GF-D8 (cell line): ENCODE results near the gene GSTA2.
"Not testable (repeated sequence)": the region's sequence is repeated elsewhere in the genome, so short reads cannot be mapped to it uniquely, and the experiment has no call there.

Experiments
- DNase-seq: peaks from one replicate; lab custom pipeline; 2025; lab: John Stamatoyannopoulos, UW

The GSTA2 gene

DNA sequence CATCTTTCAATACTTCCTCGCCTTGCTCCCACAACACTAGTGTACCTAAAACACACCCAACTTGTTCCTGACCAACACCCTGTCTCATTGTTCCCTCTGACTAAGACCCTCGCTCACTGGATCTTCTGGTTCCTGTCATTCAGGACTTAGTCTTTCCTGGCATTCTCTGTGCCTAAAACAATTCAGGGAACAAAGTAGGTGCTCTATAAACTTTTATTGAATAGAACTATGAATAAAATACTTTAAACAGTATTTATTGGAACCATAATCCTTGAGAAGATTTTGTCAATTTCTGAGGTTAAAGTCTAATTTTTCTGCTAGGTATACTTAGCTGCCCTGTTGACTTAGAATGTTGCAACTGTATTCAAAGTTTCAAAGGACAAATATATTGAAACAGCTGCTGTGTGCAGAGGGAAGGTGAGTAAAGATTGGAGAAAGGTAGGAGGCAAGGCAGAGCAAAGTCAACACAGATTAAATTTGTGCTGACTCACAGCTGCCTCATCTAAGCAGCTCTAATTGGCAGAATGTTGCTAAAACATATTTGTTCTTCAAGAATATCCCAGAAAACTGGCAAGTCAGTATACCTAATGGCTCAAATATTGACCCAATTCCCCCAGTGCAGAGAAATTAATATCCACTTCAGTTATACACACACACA lies 37.6 kb downstream of the GSTA2 start:
- no peak for DNase-seq

DNA sequence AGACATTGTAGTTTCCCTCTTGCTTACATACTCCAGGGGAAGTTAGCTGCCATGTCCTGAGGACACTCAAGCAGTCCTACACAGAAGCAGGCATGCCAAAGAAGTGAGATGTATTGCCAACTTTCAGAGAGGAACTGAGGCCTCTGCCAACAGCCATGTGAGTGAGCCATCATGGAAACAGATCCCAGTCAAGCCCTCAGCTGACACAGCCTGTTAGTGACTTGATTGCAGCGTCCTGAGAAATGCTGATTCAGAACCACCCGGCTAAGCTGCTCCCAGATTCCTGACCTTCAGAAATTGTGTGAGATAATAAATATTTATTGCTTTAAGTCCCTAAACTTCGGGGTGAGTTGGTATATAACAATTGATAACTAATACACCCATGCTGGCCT lies 38.1 kb downstream of the GSTA2 start:
- no peak for DNase-seq

DNA sequence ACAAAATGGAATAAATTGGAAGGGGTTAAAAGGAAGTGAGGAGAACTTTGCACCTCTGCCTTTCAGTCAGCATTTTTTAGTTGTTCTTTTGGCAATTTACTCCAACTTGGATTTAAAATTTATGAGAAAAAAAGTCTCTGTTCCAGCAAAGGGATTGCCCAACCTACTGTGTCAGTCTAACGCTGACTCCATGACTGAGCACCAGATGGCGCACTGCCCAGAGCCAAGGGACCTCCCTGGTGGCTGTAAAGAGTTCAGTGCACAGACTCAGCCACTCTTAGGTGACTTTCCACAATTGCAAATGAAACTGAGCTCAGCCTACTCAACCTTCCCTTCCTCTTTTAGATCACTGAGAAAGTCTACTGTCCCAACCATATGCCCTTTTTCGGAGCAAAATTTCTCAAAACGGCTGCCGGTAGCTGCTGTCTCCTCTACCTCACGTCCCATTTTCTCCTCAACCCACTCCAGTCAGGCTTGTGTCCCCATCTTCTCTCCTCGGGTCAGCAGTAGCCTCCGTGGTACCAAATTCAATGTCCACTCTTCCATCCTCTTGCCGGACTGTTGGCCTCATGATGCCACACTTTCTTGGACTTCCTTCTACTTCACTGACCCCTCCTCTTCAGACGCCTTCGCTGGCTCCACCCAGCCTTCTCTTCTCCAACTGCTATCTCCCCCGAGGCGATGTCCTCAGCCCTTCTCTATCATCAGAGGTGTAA lies 38.7 kb downstream of the GSTA2 start:
- DNase-seq, result no peak

DNA sequence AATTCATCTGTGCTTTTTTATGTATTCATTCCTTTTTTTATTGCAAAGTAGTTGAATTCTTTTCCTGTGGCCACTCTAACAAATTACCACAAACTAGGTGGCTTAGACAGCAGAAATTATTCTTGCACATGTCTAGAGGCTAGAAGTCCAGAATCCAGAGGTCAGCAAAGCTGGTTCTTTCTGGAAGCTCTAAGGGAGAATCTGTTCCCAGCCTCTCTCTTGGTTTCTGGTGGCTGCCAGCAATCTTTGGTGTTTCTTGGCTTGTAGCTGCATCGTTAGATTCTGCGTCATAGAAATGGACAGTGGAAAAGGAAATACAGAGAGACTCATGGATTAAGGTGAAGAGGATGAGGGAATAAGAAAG lies 39.3 kb downstream of the GSTA2 start:
- DNase-seq, result no peak

DNA sequence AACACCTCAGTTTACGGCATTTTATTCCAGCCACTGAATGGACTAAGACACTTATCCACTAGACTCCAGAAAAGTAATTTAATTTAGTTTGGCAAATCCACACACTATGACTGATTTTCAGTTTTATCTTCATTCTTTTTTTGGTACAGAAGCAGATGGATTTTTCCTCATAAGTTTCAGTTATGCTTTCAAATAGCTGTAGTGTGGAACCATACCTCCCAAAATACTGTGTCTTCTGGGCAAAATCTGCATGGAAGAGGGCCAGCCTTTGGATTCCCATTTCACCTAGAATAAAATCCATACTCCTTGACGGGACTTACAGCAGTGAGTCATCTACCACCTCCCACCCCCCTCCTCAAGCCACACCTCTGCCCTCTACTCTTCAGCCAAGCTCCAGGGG lies 43.0 kb downstream of the GSTA2 start:
- DNase-seq, result no peak

DNA sequence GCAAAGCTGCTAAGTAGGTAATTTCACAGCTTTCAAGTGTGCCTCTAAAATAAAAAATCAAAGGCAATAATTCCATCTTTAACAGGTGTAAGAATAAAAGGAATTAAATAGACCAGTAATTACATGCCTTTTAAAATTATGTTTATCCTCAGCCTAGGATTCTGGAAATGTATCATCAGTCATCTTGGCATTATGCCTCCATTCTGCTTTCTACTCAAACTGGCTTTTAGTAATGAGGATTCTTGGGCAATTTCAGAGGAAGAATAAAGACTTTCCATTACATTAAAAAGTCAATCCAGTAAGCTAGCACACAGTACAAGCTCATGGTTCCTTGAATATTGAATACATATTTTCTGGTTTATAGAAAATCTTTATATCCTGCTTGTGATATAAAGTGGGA lies 44.7 kb downstream of the GSTA2 start:
- DNase-seq, result no peak

DNA sequence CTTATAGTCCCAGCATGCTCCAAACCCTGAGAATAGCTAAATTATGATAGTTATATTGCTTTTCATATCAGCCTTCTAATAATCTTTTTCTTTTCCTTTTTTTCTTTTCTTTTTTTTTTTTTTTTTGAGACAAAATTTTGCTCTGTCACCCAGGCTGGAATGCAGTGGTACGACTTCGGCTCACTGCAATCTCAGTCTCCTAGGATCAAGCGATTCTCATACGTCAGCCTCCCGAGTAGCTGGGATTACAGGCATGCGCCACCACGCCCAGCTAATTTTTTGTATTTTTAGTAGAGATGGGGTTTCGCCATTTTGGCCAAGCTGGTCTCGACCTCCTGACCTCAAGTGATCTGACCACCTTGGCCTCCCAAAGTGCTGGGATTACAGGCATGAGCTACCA lies 48.5 kb downstream of the GSTA2 start:
- not testable (repeated sequence) for DNase-seq

DNA sequence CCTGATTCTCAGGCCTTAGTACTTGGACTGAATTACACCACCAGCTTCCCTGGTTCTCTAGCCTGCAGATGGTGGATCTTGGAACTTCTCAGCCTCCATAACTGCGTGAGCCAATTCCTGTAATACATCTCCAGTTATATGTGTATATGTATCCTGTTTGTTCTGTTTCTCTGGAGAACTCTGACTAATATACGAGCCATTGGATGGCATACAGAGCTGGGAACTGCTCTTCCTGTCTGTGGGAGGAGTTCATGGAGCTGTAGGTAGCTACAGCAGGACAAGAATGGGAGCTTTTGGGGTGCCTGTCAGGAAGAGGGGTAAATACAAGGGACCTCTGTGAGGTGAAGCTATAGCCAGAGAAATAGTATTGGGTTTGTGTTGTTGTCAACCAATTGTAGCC lies 51.1 kb downstream of the GSTA2 start:
- DNase-seq, result no peak

DNA sequence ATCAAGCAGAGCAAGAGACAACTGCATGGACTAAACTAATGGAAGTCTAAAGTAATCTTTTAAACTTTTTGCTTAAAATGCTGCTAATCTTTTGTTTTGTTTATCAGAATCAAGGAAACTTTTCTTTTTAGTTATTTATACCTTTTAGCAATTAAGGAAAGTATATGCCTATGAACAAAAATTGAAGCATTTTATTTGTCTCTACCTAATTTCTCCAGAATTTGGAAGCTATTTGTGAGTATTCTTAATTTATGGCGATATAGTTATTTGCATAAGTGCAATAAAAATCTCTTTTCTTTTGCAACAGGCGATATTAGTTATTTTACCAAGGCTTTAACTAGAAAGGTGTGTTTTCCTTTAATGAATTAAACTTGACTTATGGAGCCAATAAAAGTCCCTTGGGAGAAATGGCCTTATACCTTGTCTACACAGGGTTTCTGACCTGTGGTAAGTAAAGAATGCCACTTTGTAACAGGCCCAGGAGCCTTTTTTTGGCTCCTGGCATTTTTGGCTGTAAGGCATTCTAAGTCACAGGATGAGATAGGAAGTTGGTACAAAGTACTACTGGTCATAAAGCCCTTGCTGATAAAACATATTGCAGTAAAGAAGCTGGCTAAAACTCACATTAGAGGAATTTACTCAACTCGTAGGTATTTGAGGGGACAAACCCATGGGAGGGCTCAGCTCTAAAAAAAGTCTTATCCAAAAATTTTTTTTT lies 55.2 kb downstream of the GSTA2 start:
- peak; percentile 5 for DNase-seq

DNA sequence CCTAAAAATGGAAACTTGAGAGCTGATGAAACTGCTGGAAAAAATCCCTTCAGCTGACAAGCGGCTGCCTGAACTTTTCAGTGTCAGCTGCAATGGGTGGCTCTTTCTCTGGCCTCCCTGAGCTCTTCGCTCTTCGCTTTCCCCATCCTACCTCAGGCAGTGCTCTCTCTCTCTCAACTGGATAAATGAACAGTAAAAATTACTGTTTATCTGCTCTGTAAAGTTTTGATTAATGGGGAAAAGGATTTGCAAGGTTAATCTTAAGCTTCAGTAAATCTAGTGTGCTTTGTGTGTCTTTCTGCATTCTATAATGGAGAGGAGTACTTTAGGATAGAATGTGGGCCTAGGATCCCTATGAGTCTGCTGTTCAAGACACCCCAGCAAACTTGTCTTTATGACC lies 57.3 kb downstream of the GSTA2 start:
- no peak for DNase-seq

DNA sequence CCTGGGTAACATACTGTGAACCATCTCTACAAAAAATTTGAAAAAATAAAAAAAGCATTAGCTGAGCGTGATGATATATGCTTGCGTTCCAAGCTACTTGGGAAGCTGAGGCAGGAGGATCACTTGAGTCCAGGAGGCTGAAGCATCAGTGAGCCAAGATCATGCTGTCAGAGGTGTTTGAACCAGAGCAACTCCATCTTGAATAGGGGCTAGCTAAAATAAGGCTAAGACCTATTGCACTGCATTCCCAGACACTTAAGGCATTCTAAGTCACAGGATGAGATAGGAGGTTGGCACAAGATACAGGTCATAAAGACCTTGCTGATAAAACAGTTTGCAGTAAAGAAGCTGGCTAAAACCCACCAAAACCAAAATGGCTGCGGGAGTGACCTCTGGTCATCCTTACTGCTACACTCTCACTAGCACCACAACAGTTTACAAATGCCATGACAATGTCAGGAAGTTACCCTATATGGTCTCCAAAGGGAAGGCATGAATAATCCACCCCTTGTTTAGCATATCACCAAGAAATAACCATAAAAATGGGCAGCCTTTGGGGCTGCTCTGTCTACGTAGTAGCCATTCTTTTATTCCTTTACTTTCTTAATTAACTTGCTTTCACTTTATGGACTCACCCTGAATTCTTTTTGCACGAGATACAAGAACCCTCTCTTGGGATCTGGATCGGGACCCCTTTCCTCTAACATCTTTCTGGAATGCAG lies 58.3 kb downstream of the GSTA2 start:
- not testable (repeated sequence) for DNase-seq

DNA sequence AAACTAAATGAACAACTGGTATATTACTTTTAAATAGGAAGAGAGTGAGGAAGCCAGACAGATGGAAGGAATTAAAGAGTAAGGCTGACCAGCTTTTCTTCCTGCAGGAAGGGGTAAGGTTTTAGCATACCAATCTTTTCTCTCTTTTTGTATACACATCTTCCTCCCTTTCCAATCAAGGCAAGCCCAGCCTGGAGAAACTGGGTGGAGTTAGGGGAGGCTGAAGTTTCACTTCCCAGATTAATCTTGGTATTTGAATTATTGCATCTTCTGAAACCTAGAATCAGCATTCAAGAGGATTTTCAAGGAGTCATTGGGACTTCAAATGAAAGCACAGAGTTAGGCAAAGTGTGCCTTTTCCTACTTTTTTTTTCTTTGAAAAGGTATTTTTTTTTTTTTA lies 59.2 kb downstream of the GSTA2 start:
- no peak for DNase-seq
